GM18507 (cell line): ENCODE data around the gene AP1G1.
"Not testable (repeated sequence)": the region's sequence is repeated elsewhere in the genome, so short reads cannot be mapped to it uniquely, and the experiment has no call there.

Source experiments
- DNase-seq: peaks from one replicate; pipeline ENCODE4 v3.0.0; 2011; ENCODE audit warnings: low read depth; ENCODE audit not compliant: insufficient read length; ENCODE audit errors: extremely low spot score
- FAIRE-seq: peaks from 2 replicates; lab custom pipeline; 2011; peaks lifted over from hg19 to GRCh38; lab: Jason Lieb, UNC

Gene AP1G1

GRCh38 chr16:71721066-71721740 lies 87.4 kb downstream of the AP1G1 start:
- FAIRE-seq: no peak
- no peak for DNase-seq

DNA sequence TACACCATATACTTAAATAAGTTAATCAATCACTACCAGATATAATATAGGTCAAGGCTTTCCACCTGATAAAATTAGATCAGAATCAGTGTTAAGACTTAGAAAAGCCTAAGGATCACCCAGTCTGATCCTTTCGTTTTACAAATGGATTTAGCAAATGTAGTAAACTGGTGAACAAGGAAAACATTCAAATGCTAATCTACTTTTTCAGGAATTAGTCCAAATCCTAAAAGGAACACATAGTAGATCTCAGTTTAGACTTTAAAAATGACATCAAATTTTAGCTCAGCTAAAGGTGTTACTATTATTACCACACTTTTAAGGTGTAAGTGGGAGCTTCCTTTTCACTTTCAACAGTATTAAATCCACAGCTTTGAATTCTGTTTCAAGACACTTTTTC lies 96.1 kb downstream of the AP1G1 start:
- DNase-seq (no peak), FAIRE-seq (no peak)

GRCh38 chr16:71711789-71712188 lies 96.8 kb downstream of the AP1G1 start:
- FAIRE-seq (no peak), DNase-seq (no peak)

- FAIRE-seq (no peak), DNase-seq (no peak)
These were observed 99.3 kb downstream of the AP1G1 start for GRCh38 chr16:71709229-71709781.

DNA sequence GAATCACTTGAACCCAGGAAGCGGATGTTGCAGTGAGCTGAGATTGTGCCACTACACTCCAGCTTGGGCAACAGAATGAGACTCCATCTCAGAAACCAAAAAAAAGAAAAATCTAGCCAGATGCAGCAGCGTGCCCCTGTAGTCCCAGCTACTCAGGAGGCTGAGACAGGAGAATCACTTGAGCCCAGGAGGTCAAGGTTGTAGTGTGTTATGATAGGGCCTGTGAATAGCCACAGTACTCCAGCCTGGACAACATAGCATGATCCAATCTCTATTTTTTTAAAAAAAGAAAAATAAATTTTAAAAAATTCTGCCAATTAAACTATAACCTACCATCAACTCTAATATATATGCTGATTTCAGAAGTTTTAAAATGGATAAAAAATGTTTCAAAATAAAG lies 99.9 kb downstream of the AP1G1 start:
- no peak for FAIRE-seq

GRCh38 chr16:71707199-71707598 lies 101.4 kb downstream of the AP1G1 start:
- no peak for DNase-seq
- FAIRE-seq: no peak

More for the DNA sequence above, 99.9 kb downstream of the AP1G1 start:
- no peak for DNase-seq

GRCh38 chr16:71706046-71706445 lies 102.6 kb downstream of the AP1G1 start:
- FAIRE-seq: no peak
- no peak for DNase-seq

DNA sequence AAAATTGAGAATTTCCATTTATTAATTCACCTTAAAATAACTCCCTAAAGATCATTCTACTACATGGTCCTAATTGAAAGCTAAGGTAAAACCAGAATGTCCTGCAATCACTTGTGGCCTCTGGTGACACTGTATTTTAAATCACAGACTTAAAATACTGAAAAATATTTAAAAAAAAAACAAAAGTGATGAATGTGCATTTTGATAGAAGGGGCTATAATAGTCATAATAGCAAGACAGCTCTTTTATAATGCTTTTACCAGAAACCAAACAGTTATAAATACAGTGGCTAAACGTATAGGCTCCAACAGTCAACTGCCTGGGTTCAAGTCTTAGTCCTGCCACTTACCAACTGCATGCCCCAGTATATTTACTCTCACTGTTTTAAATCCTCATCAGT lies 105.3 kb downstream of the AP1G1 start:
- DNase-seq: no peak

GRCh38 chr16:71700831-71701230 lies 107.8 kb downstream of the AP1G1 start:
- no peak for DNase-seq
- FAIRE-seq: no peak

More for the DNA sequence above, 105.3 kb downstream of the AP1G1 start:
- FAIRE-seq: no peak

GRCh38 chr16:71698491-71698890 lies 110.1 kb downstream of the AP1G1 start:
- no peak for FAIRE-seq

DNA sequence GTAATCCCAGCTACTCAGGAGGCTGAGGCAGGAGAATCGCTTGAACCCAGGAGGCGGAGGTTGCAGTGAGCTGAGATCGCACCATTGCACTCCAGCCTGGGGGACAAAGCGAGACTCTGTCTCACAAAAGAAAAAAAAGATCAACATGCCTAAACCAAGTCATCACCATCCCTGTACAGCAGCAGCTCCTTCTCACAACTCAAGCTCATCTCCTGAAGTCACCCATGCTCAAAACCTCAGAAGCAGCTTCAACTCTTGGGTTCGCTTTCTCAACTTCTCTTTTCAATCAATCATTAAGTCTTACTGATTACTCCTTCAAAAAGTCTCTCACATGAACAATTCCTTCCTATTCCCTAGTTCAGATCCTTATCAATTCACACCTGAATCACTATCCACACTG lies 115.5 kb downstream of the AP1G1 start:
- FAIRE-seq (no peak), DNase-seq (peak; percentile 12)

More at GRCh38 chr16:71698491-71698890, 110.1 kb downstream of the AP1G1 start:
- no peak for DNase-seq

DNA sequence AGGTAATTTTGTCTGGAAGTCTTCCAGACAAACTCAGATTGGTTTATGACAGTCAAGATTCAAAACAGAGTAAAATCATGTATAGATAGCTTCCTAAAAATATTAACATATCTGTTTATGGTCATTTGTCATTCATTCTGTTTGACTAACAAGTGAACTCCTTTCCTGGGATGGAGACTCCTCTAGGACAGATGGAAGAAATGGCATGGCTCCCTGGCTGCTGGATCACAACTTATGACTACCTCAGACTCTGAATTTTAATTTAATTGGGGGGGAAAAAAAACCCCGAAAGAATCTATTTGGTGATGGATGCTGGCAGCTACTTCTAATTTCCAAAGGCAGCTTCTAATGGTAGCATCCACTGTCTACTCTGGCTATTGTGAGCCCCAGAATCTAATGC lies 118.7 kb downstream of the AP1G1 start:
- no peak for FAIRE-seq
- DNase-seq: no peak

DNA sequence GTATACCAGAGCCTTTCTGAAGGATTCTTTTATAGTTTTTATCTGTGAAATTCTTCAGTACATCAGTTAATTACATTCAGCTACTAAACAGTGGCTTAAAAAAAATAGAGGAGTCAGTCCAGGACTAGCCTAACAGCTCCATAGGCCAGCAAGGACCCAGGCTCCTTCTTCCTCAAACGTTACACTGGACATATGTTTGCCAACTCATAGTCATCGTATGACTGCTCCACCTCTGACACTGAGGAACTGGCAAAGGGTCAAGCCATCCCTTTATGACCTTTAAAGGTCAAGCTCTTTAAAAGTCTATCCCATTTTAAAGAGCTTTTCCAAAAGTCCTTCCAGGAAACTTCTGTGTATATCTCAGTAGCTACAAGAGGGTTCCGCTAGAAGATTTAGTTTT lies 120.8 kb downstream of the AP1G1 start:
- DNase-seq (no peak), FAIRE-seq (no peak)

- not testable (repeated sequence) for FAIRE-seq
These were observed 124.4 kb downstream of the AP1G1 start for GRCh38 chr16:71684280-71684679.

DNA sequence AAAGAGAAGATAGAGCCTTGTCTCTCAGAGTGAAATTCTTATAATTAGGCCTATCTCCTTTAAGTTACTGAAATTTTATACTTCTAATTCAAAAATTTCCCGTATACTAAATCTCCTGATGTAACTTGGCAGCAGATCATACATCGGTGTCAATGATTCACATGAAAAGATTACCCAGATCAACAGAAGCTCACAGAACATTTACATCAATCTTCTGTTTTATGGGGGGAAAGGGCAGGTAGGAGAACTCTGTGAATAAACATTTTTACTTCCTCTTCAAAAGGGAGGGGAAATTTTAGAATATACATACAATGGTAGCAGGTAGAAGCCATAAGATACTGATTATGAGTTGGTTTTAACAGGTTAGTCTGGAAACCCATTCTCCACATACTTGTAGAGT lies 127.3 kb downstream of the AP1G1 start:
- DNase-seq (no peak), FAIRE-seq (no peak)

More at GRCh38 chr16:71684280-71684679, 124.4 kb downstream of the AP1G1 start:
- DNase-seq: not testable (repeated sequence)
